GM10248 (cell line): ENCODE data around the gene IQCF6.
"Not testable (repeated sequence)": the region's sequence is repeated elsewhere in the genome, so short reads cannot be mapped to it uniquely, and the experiment has no call there.

ENCODE experiments used
- CTCF ChIA-PET: fragments of 300-600 bp; sonication (Branson Sonifier 250); formaldehyde crosslinking; extraction: SDS; loops from one replicate; lab custom pipeline; 2021; ENCODE audit warnings: antibody characterized with exemption; lab: Yijun Ruan, JAX
- POLR2A ChIA-PET: fragments of 350-650 bp; sonication (Branson Sonifier 250); formaldehyde crosslinking; extraction: SDS; loops from one replicate; lab custom pipeline; 2020; ENCODE audit warnings: antibody characterized with exemption; lab: Yijun Ruan, JAX
- DNase-seq: peaks from one replicate; pipeline ENCODE4 v3.0.0; 2012; ENCODE audit errors: extremely low spot score
- TF ChIP-seq, protein P1 (sequence below): IDR thresholded peaks from 2 replicates; pipeline ENCODE4 v1.5.1; 2012; ENCODE audit warnings: mild to moderate bottlenecking, low read depth; ENCODE audit errors: extremely low read depth, missing control alignments, control extremely low read depth

Gene IQCF6

DNA sequence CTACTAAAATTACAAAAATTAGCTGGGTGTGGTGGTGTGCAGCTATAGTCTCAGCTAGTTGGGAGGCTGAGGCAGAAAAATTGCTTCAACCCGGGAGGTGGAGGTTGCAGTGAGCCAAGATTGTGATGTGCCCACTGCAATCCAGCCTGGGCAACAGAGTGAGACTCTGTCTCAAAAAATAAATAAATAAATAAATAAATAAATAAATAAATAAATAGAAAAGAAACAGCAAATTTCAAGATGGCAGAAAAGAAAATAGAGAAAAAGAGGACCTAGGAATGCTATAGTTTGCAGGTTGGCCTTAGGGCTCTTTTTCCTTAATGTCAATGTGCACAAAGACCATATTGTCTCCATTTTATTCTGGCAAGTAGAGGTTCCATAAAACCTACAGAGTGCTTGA, 28.2 kb downstream of the IQCF6 start:
- POLR2A ChIA-PET = no interaction called here
- DNase-seq = no peak
- TF ChIP-seq, protein P1, sequence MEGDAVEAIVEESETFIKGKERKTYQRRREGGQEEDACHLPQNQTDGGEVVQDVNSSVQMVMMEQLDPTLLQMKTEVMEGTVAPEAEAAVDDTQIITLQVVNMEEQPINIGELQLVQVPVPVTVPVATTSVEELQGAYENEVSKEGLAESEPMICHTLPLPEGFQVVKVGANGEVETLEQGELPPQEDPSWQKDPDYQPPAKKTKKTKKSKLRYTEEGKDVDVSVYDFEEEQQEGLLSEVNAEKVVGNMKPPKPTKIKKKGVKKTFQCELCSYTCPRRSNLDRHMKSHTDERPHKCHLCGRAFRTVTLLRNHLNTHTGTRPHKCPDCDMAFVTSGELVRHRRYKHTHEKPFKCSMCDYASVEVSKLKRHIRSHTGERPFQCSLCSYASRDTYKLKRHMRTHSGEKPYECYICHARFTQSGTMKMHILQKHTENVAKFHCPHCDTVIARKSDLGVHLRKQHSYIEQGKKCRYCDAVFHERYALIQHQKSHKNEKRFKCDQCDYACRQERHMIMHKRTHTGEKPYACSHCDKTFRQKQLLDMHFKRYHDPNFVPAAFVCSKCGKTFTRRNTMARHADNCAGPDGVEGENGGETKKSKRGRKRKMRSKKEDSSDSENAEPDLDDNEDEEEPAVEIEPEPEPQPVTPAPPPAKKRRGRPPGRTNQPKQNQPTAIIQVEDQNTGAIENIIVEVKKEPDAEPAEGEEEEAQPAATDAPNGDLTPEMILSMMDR = no peak
- CTCF ChIA-PET = interaction anchor here (1.5 kb wide), 1 partner anchor 14 kb away, joined by 4 read pairs; no protein-coding TSS in a partner anchor

DNA sequence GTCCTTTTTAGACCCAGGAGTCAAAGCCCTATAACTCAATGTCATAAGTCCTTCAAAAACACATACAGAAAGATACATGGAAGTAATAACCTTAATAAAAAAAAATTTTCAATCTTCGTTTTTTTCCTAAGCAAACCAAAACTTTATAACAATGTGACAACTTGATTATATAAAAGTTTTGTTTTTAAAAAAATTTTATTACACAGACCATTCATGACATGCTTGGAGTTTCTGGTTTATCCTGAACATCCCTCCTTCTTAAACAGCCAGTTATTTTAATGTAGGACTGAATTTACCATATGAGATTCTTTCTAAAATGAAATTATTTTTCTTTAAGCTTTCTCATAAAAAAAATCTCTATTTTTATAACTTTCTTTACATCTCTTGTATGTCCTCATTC, 30.7 kb downstream of the IQCF6 start:
- ChIA-PET POLR2A (no interaction called here), CTCF (interaction anchor here (0.7 to 1.5 kb wide), 2 partner anchors 8 to 14 kb away, joined by 3 to 4 read pairs; no protein-coding TSS in a partner anchor)
- TF ChIP-seq, protein P1 = no peak
- no peak for DNase-seq

DNA sequence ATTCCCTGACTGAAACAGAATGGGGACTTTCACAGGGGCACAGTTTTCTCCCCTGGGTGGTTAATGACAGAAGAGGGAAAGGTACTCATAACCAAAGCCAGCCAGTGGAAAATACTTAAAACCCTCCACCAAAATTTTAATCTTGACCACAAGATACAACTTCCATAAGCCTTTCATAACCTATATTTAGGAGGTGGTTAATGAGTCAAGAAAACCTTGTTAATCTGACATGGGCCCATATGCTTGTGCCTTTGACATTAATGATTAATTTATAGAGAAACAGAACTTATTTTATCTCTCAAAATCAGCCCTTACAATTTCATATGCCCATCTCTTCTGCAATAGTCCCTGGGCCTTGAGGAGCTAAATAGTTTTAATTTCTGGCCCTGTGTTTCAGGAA, 31.2 kb downstream of the IQCF6 start:
- TF ChIP-seq, protein P1 = no peak
- ChIA-PET POLR2A (no interaction called here), CTCF (no interaction called here)
- no peak for DNase-seq

DNA sequence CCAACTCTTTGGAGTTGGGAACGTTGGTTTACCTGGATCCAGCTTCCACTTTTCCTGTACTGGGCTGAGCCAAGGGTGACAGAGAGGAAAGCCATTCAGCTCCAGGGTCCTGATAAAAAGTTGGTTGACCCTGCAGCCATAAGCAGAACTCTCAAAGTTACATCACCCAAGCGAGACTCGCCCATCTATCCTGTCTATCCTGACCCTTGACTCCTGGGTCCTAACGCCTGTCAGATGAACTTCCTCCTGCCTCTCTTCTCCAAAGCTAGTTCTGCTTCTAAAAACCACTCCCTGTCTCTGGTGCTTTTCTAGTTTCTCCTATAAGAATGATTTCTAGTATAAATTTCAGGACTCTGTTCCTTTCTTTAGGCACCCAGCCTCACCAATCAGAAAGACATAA, 36.1 kb downstream of the IQCF6 start:
- CTCF ChIA-PET, DNase-seq, POLR2A ChIA-PET: not testable (repeated sequence)

DNA sequence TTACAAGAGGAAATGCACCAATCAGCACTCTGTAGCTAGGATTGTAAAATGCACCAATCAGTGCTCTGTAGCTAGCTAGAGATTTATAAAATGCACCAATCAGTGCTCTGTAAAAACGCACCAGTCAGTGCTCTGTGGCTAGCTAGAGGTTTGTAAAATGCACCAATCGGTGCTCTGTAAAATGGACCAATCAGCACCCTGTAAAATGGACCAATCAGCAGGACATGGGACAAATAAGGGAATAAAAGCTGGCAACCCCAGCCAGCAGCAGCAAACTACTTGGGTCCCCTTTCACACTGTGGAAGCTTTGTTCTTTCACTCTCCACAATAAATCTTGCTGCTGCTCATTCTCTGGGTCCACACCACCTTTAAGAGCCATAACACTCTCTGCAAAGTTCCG, 36.7 kb downstream of the IQCF6 start:
- CTCF ChIA-PET, DNase-seq: not testable (repeated sequence)

DNA sequence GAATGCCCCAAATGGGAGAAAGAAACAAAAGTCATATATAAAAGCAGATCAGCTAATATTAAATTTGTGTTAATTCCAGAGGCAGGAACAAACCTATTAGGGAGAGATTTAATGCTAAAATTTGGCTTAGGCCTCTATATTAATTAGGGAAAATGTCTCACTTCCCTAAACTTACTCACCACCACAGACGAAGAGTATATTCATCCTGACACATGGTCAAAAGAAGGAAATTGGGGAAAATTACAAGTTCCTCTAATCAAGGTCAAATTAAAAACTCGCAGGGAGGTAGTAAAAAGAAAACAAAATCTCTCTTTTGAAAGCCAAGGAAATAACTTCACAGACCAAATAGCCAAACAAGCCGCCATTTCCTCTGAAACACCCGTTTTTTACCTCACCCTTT, 39.9 kb downstream of the IQCF6 start:
- TF ChIP-seq, protein P1 = no peak
- ChIA-PET POLR2A (no interaction called here), CTCF (no interaction called here)
- no peak for DNase-seq

More for the DNA sequence above, 36.7 kb downstream of the IQCF6 start:
- POLR2A ChIA-PET = not testable (repeated sequence)

DNA sequence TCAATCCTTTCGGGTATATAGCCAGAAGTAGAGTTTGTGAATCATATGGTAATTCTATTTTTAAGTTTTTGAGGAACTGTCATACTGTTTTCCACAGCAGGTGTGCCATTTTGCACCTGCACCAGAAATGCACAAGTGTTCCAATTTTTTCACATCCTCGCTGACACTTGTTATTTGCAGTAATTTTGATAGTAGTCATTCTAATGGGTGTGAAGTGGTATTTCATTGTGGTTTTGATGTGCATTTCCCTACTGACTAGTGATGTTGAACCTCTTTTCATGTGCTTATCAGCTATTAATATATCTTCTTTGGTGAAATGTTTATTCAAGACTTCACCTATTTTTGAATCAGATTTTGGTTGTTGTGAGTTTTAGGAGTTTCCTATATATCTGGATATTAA, 43.1 kb downstream of the IQCF6 start:
- POLR2A ChIA-PET = no interaction called here
- TF ChIP-seq, protein P1 = no peak
- CTCF ChIA-PET = no interaction called here
- DNase-seq = no peak

DNA sequence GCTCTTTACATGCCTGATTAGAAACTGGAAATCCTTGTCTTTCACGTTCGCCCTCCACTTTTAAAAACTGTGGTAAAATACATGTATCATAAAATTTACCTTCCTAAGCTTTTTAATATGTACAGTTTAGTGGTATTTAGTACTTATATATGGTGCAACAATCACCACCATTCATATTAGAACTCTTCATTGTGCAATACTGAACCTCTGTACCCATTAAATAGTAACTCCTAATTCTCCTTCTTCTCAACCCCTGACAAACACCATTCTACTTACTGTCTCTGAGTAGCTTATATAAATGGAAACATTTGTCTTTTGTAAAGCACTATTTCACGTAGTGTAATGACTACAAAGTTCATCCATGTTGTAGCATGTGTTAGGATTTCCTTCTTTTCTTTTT, 44.0 kb downstream of the IQCF6 start:
- TF ChIP-seq, protein P1 = no peak
- no peak for DNase-seq
- CTCF ChIA-PET = interaction anchor here (1.2 kb wide), 1 partner anchor 14 kb away, joined by 3 read pairs; no protein-coding TSS in a partner anchor
- POLR2A ChIA-PET = no interaction called here
